Measurements from ENCODE around the gene SCRN3. TPM values are rescaled to one million over a fixed set of nuclear protein-coding genes. Genes with fewer than 3 reads are reported as not detected.

Gene SCRN3
- total RNA-seq, 2 experiments from 2014 or later = 14.7 to 18.6 TPM

DNA sequence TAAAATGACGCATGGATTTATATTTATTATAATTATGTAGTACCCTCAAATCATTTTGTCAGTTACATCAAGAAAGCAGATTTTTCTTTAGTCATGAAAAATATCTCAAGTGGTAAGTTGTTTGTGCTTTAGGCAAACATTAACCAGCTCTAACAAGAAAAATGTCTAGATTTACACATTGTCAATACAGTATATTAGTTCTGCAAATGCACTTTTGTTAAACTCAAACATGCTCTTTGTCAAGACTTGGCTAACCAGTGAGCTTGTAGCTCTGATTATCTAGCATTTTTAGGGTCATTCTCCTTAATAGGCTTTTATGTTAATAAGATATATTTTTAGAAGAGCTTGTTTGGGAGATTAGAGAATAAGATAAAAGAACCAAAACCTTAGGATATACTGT is 32.7 kb downstream of the SCRN3 start:
- ATAC-seq = no peak
- ChIA-PET CTCF (no interaction called here), POLR2A (no interaction called here)
- DNase-seq = no peak
- Mint-ChIP-seq H3K27ac (no peak overlapping the region), H3K4me3 (no peak overlapping the region), H3K36me3 (ENCODE audit: low read depth) (peaks cover 26% of the 10 kb centered on the region), H3K4me1 (ENCODE audit: low read depth) (no peaks in the 10 kb centered on the region), H3K9me3 (ENCODE audit: insufficient read depth) (no peaks in the 10 kb centered on the region), H3K27me3 (ENCODE audit: low read depth) (no peaks in the 10 kb centered on the region)

DNA sequence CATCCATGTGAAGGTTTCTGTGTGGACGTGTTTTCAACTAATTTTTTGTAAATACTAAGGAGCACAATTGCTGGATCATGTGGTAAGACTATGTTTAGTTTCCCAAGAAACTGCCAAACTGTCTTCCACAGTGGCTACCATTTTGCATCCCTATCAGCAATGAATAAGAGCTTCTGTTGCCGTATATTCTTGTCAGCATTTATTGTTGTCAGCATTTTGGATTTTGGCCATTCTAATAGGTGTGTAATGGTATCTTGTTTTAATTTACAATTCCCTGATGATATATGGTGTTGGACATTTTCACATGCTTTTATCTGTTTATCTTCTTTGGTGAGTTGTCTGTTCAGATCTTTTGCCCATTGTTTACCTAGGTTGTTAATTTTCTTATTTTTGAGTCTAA is 34.5 kb downstream of the SCRN3 start:
- no peak overlapping the region for H3K4me3 Mint-ChIP-seq
- no peak overlapping the region for H3K27ac Mint-ChIP-seq
- DNase-seq = no peak
- POLR2A ChIA-PET = no interaction called here
- no peaks in the 10 kb centered on the region for H3K9me3 Mint-ChIP-seq (ENCODE audit: insufficient read depth)
- no peaks in the 10 kb centered on the region for H3K4me1 Mint-ChIP-seq (ENCODE audit: low read depth)
- no peak for ATAC-seq
- peaks cover 30% of the 10 kb centered on the region for H3K36me3 Mint-ChIP-seq (ENCODE audit: low read depth)
- CTCF ChIA-PET = no interaction called here
- no peaks in the 10 kb centered on the region for H3K27me3 Mint-ChIP-seq (ENCODE audit: low read depth)

DNA sequence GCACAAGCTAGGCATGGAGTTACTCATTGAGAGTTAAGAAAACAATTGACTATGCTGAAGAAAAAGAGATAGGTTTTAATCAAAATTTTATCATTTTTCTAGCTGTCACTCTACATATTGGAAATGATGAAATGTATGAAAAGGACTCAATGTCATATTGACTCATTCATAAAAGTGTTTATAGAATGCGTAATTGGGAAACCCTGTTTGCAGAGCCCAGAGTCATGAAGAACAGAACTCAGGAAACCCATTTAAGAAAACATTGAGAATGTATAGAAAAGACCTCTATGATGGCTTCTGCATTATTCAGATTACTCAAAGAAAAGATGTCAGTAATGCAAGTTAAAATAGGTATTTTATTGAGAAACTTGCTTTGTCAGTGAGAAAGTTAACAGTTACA is 36.4 kb downstream of the SCRN3 start:
- Mint-ChIP-seq H3K4me3 (no peak overlapping the region), H3K9me3 (ENCODE audit: insufficient read depth) (no peaks in the 10 kb centered on the region), H3K27ac (no peak overlapping the region), H3K27me3 (ENCODE audit: low read depth) (no peaks in the 10 kb centered on the region), H3K36me3 (ENCODE audit: low read depth) (peaks cover 38% of the 10 kb centered on the region), H3K4me1 (ENCODE audit: low read depth) (no peaks in the 10 kb centered on the region)
- ATAC-seq = no peak
- DNase-seq = no peak
- CTCF ChIA-PET = interaction anchor here (0.8 kb wide), 1 partner anchor 31 kb away, joined by 3 read pairs; no protein-coding TSS in a partner anchor
- POLR2A ChIA-PET = no interaction called here

DNA sequence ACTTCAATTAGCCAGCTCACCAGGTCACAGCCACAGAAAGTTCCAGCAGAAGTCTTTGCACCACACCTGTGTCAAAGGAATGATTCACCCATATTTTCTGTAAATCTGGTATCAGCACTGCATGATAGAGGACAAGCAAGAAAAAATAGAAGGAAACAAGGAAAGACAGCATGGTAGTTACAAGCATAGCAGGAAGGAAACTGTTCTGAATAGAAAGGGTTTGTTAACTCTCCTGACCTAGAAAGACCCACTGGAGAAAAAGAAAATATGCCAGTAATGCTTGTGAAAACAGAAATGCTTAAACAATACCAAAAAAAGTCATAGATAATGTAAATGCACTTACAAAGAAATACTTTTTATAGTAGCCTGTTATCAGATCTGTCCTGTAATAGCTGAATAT is 40.8 kb downstream of the SCRN3 start:
- no peaks in the 10 kb centered on the region for H3K4me1 Mint-ChIP-seq (ENCODE audit: low read depth)
- no peaks in the 10 kb centered on the region for H3K27me3 Mint-ChIP-seq (ENCODE audit: low read depth)
- peaks cover 30% of the 10 kb centered on the region for H3K36me3 Mint-ChIP-seq (ENCODE audit: low read depth)
- ChIA-PET POLR2A (interaction anchor here (0.8 kb wide), 1 partner anchor 1442 kb away, joined by 3 read pairs; no protein-coding TSS in a partner anchor), CTCF (interaction anchor here (0.7 kb wide), 1 partner anchor 29 kb away, joined by 3 read pairs; no protein-coding TSS in a partner anchor)
- DNase-seq (no peak), ATAC-seq (no peak)
- no peak overlapping the region for H3K27ac Mint-ChIP-seq
- H3K4me3 Mint-ChIP-seq = no peak overlapping the region
- no peaks in the 10 kb centered on the region for H3K9me3 Mint-ChIP-seq (ENCODE audit: insufficient read depth)

DNA sequence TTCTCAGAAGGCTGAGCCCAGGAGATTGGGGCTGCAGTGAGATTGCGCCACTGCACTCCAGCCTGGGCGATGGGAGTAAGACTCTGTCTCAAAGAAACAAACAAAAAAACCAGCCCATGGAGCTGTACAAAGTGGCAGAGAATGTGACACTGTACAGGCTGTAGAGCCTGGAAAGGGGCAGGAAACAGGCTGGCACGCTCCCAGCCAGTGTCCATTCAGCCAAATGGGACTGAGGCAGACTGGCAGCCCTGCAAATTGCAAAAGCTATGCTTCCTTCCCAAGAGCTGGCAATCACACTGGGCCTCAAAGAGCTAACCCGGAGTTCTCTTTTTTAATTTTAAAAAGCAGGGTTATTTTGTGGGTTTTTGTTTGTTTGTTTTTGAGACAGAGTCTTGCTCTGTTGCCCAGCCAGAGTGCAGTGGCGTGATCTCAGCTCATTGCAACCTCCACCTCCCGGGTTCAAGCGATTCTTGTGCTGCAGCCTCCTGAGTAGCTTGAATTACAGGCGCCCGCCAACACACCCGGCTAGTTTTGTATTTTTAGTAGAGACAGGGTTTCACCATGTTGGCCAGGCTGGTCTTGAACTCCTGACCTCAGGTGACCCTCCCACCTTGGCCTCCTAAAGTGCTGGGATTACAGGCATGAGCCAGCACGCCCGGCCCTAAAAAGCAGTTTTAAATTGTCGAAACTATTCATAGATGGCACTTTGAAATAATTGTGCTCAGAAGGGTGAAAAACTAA is 42.8 kb downstream of the SCRN3 start:
- no peak for DNase-seq
- no peak for ATAC-seq
- no peak overlapping the region for H3K4me3 Mint-ChIP-seq
- H3K27ac Mint-ChIP-seq = no peak overlapping the region
- ChIA-PET POLR2A (interaction anchor here (0.8 kb wide), 1 partner anchor 43 kb away, joined by 3 read pairs; the partner anchor contains the start of gene SCRN3), CTCF (interaction anchor here (1.1 to 1.4 kb wide), 2 partner anchors 24 to 44 kb away, joined by 3 read pairs; no protein-coding TSS in a partner anchor)
- H3K27me3 Mint-ChIP-seq (ENCODE audit: low read depth) = no peaks in the 10 kb centered on the region
- H3K4me1 Mint-ChIP-seq (ENCODE audit: low read depth) = no peaks in the 10 kb centered on the region
- H3K36me3 Mint-ChIP-seq (ENCODE audit: low read depth) = peaks cover 30% of the 10 kb centered on the region
- H3K9me3 Mint-ChIP-seq (ENCODE audit: insufficient read depth) = no peaks in the 10 kb centered on the region

DNA sequence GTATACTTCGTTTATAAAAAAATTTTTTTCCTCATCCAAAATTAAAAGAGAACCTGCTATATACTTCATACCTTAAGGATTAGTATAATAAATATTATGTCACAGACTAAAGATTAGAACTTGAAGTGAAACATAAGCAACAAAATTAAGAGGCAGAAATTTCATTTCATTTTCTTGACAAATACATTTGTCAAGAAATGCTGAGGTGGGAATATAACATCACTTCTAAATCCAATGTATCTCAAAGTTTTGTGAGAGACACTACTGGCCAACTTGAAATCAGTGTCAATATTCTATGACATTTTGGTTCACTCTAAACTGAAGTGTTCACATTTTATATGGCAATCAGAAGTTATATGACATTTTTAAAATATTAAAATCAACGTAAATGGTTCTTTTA is 43.8 kb downstream of the SCRN3 start:
- ChIA-PET POLR2A (no interaction called here), CTCF (no interaction called here)
- peaks cover 26% of the 10 kb centered on the region for H3K36me3 Mint-ChIP-seq (ENCODE audit: low read depth)
- DNase-seq = no peak
- H3K27ac Mint-ChIP-seq = no peak overlapping the region
- no peaks in the 10 kb centered on the region for H3K9me3 Mint-ChIP-seq (ENCODE audit: insufficient read depth)
- ATAC-seq = no peak
- no peaks in the 10 kb centered on the region for H3K4me1 Mint-ChIP-seq (ENCODE audit: low read depth)
- no peak overlapping the region for H3K4me3 Mint-ChIP-seq
- H3K27me3 Mint-ChIP-seq (ENCODE audit: low read depth) = no peaks in the 10 kb centered on the region

DNA sequence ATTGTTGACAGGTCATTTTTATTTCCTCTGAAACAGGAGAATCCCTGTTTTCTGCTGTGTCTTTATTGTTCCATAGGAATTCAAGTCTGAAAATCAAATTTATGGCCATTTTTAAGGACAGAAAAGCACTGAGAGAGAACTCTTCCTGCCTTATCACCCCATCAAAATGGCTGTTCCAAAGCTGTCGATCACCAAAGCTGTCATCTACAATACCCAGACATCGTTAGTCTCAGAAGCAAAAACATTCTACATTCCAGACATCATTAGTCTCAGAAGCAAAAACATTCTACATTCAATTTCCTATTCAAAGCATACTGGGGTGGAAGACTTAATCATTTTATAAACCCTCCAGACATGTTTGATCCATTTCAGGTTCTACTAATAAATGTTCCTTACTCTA is 44.4 kb downstream of the SCRN3 start:
- POLR2A ChIA-PET = no interaction called here
- Mint-ChIP-seq H3K27me3 (ENCODE audit: low read depth) (no peaks in the 10 kb centered on the region), H3K4me3 (no peak overlapping the region), H3K36me3 (ENCODE audit: low read depth) (peaks cover 28% of the 10 kb centered on the region), H3K4me1 (ENCODE audit: low read depth) (no peaks in the 10 kb centered on the region), H3K9me3 (ENCODE audit: insufficient read depth) (no peaks in the 10 kb centered on the region), H3K27ac (no peak overlapping the region)
- CTCF ChIA-PET = no interaction called here
- no peak for DNase-seq
- ATAC-seq = no peak

DNA sequence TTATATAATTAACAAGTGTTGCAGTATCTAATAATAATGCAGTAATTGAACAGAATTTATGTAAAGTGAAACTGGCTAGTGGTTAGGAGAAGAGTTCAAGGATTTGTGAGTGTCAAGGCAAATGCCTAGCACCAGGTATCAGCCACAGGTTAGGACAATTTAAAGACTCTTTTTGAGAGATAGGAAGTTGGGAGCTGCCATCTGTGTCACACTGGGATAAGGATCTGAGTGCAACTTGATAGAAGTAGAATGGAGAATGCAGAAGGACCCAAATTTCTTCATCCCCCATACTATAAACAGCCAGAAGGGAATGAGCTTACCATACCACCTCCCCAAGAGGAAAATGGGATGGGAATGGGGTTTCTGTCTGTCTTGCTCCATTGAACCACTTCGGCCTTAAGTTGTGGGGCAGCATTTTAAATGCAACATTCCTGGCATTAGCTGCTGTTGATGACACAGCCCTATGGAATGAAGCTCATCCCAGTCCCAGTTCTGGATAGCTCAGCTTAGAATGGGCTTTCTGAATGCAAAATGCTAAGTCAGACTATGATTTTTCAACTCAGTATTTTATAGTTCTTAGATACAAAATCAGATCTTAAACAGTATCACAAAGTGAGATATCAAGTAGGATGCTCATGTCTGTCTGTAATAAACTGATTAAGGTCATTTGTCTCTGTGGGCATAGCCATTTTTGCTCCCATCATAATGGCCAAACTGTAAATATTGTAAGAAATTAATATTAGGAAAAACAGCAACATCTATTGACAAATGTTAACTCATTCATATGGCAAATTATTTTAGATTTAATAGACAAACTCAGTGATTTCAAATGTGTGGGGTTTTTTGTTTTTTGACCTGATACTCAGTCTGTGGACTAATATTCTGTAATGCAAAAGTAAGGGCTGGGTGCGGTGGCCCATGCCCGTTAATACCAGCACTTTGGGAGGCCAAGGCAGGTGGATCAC is 47.3 kb downstream of the SCRN3 start:
- Mint-ChIP-seq H3K4me3 (no peak overlapping the region), H3K27ac (no peak overlapping the region), H3K9me3 (ENCODE audit: insufficient read depth) (no peaks in the 10 kb centered on the region), H3K4me1 (ENCODE audit: low read depth) (no peaks in the 10 kb centered on the region), H3K36me3 (ENCODE audit: low read depth) (peaks cover 31% of the 10 kb centered on the region), H3K27me3 (ENCODE audit: low read depth) (no peaks in the 10 kb centered on the region)
- DNase-seq (no peak), ATAC-seq (no peak)
- ChIA-PET CTCF (no interaction called here), POLR2A (interaction anchor here (1.2 kb wide), 1 partner anchor 125 kb away, joined by 3 read pairs; no protein-coding TSS in a partner anchor)

DNA sequence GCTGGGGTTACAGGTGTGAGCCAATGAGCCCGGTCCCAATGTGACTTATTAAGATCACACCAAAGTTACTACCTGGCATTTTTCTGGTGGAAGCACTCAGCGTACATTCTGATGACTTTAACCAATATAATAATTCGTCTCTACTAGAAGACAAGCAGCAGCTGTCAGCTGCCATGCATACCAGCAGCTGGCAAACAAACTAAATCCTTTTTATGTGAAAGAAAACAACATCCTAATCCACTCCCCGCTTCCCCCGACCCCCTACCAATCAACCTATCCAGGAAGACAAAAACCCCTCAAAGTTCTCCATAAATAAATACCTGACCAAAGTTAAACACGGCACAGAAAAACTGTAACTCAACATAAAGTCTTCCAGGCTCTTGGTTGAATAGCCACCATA is 49.2 kb downstream of the SCRN3 start:
- POLR2A ChIA-PET = interaction anchor here (0.6 kb wide), 1 partner anchor 16 kb away, joined by 3 read pairs; no protein-coding TSS in a partner anchor
- DNase-seq (no peak), ATAC-seq (no peak)
- H3K4me1 Mint-ChIP-seq (ENCODE audit: low read depth) = no peaks in the 10 kb centered on the region
- CTCF ChIA-PET = no interaction called here
- no peaks in the 10 kb centered on the region for H3K27me3 Mint-ChIP-seq (ENCODE audit: low read depth)
- no peak overlapping the region for H3K4me3 Mint-ChIP-seq
- H3K9me3 Mint-ChIP-seq (ENCODE audit: insufficient read depth) = no peaks in the 10 kb centered on the region
- H3K36me3 Mint-ChIP-seq (ENCODE audit: low read depth) = peaks cover 42% of the 10 kb centered on the region
- no peak overlapping the region for H3K27ac Mint-ChIP-seq

DNA sequence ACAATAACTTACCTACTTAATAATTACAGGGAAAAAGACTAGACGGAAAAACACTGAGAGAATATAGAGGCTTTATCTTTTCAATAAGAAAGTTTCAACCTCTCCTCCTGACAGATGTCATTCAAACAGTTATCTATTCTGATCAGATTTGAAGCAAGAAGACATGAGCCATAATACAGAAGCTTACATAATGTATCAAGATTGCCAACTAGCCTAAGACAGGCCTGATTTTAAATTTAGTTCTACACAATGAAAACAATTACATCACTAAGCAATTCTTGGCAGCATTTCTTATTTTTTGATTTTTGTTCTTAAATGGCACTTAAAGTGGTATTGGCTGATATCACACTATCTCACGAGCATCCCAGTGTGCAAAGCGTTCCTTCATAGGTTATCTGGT is 49.7 kb downstream of the SCRN3 start:
- ATAC-seq (no peak), DNase-seq (no peak)
- Mint-ChIP-seq H3K27ac (no peak overlapping the region), H3K4me3 (no peak overlapping the region), H3K36me3 (ENCODE audit: low read depth) (peaks cover 41% of the 10 kb centered on the region), H3K27me3 (ENCODE audit: low read depth) (no peaks in the 10 kb centered on the region), H3K9me3 (ENCODE audit: insufficient read depth) (no peaks in the 10 kb centered on the region), H3K4me1 (ENCODE audit: low read depth) (peaks cover 2% of the 10 kb centered on the region)
- ChIA-PET CTCF (no interaction called here), POLR2A (no interaction called here)

DNA sequence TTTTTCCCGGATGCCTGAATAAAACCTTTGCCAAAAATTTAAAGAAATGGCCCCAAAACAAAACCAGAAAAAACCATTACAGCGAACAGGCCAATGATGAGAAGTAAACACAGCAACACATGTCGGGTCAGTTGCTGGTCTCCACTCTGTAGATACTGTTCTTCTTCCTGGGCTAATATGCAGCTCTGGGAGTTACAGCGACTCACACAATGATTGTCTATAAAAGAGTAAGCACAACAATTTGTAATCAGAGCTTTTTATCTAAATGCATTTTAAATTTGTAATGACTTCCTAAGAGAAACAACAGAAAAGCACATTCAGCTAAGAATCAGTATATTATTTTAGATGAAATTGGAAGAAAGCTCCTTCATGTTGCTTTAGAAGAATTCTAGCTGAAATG is 51.0 kb downstream of the SCRN3 start:
- H3K4me1 Mint-ChIP-seq (ENCODE audit: low read depth) = peaks cover 6% of the 10 kb centered on the region
- ChIA-PET POLR2A (interaction anchor here (0.9 kb wide), 1 partner anchor 50 kb away, joined by 3 read pairs; no protein-coding TSS in a partner anchor), CTCF (interaction anchor here (0.7 to 1.9 kb wide), 4 partner anchors 9 to 825 kb away, joined by 3 to 10 read pairs (median 3); no protein-coding TSS in a partner anchor)
- H3K36me3 Mint-ChIP-seq (ENCODE audit: low read depth) = peaks cover 39% of the 10 kb centered on the region
- no peaks in the 10 kb centered on the region for H3K9me3 Mint-ChIP-seq (ENCODE audit: insufficient read depth)
- no peak overlapping the region for H3K4me3 Mint-ChIP-seq
- DNase-seq (no peak), ATAC-seq (no peak)
- no peaks in the 10 kb centered on the region for H3K27me3 Mint-ChIP-seq (ENCODE audit: low read depth)
- H3K27ac Mint-ChIP-seq = no peak overlapping the region

DNA sequence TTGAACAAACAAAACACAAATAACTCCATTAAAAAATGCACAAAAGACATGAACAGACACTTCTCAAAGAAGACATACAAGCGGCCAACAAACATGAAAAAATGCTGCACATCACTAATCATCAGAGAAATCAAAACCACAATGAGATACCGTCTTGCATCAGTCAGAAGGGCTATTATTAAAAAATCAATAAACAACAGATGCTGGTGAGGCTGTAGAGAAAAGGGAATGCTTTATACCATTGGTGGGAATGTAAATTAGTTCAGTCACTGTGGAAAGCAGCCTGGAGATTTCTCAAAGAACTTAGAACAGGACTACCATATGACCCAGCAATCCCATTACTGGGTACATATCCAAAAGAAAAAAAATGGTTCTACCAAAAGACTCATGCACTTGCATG is 53.5 kb downstream of the SCRN3 start:
- Mint-ChIP-seq H3K4me1 (ENCODE audit: low read depth) (peaks cover 6% of the 10 kb centered on the region), H3K27ac (no peak overlapping the region), H3K9me3 (ENCODE audit: insufficient read depth) (no peaks in the 10 kb centered on the region), H3K36me3 (ENCODE audit: low read depth) (peaks cover 42% of the 10 kb centered on the region), H3K27me3 (ENCODE audit: low read depth) (no peaks in the 10 kb centered on the region), H3K4me3 (no peak overlapping the region)
- ATAC-seq (no peak), DNase-seq (no peak)
- ChIA-PET POLR2A (no interaction called here), CTCF (no interaction called here)

Data from activated CD8-positive, alpha-beta T cell treated with anti-CD3 and anti-CD28 coated beads, Interleukin-2, amount 10 ng/mL, durations not matched to agents 7 days and 5 days (primary cell).